Naive thymus-derived CD8-positive, alpha-beta T cell (primary cell): ENCODE data around the gene LHX2. TPM values are rescaled to one million over a fixed set of nuclear protein-coding genes. Genes with fewer than 3 reads are reported as not detected.

Source experiments
- ATAC-seq, 2 donors: fragments of 150-1000 bp; cut with Tn5 transposase in 1 of 2; sonication (Bioruptor Pico), chemical (Tn5 transposase) in 1 of 2; 1 replicate in 1 of 2; 2 replicates in 1 of 2; pipeline ENCODE4 v1.10.0; 2021; ENCODE audit warnings: mild to moderate bottlenecking in 2 of 2, moderate library complexity in 2 of 2
- POLR2A ChIA-PET: fragments of 350-600 bp; sonication (Branson Sonifier 250); formaldehyde crosslinking; loops from one replicate; lab custom pipeline; 2021; ENCODE audit warnings: antibody characterized with exemption; lab: Charles Lee
- DNase-seq, 10 donors: peaks; one replicate each; pipeline versions ENCODE4 v3.0.0 to v3.0.0-alpha.2; 2020 to 2022
- H3K27ac Mint-ChIP-seq, 10 donors: one replicate each; pipeline ENCODE4 v1.8.0; 2020 to 2022; ENCODE audit warnings: mild to moderate bottlenecking in 10 of 10, mixed read lengths in 10 of 10, moderate library complexity in 4 of 10, inconsistent platforms in 1 of 10
- H3K27me3 Mint-ChIP-seq, 5 donors: one replicate each; pipeline ENCODE4 v1.8.0; 2021 to 2022; ENCODE audit warnings: mixed read lengths in 5 of 5
- H3K36me3 Mint-ChIP-seq, 3 donors: one replicate each; pipeline ENCODE4 v1.8.0; 2020 to 2022; ENCODE audit warnings: mixed read lengths in 3 of 3, mild to moderate bottlenecking in 2 of 3, inconsistent platforms in 1 of 3
- H3K4me1 Mint-ChIP-seq, 4 donors: one replicate each; pipeline ENCODE4 v1.8.0; 2021 to 2022; ENCODE audit warnings: mixed read lengths in 4 of 4
- H3K4me3 Mint-ChIP-seq, 10 donors: one replicate each; pipeline ENCODE4 v1.8.0; 2020 to 2022; ENCODE audit warnings: mild to moderate bottlenecking in 10 of 10, mixed read lengths in 10 of 10, moderate library complexity in 6 of 10, inconsistent platforms in 1 of 10
- H3K9me3 Mint-ChIP-seq, 9 donors: one replicate each; pipeline ENCODE4 v1.8.0; 2020 to 2022; ENCODE audit warnings: mixed read lengths in 9 of 9, mild to moderate bottlenecking in 3 of 9, inconsistent platforms in 1 of 9, moderate library complexity in 1 of 9
- polyA plus RNA-seq, 3 donors: library from polyadenylated mRNA; unstranded; fragments of 300-500 nt; fragmentation: Illumina TruSeq; gene quantifications; one replicate each; pipeline ENCODE4 v1.2.3, GENCODE V29; 2021
- total RNA-seq, 8 experiments: library from RNA in 2 of 8; stranded (reverse) in 2 of 8; gene quantifications; one replicate each; pipeline ENCODE4 v1.2.3 and lab custom pipeline; 2021 to 2026

LHX2 gene
- total and polyA plus RNA-seq, 5 experiments from 2014 or later, result not detected

DNA sequence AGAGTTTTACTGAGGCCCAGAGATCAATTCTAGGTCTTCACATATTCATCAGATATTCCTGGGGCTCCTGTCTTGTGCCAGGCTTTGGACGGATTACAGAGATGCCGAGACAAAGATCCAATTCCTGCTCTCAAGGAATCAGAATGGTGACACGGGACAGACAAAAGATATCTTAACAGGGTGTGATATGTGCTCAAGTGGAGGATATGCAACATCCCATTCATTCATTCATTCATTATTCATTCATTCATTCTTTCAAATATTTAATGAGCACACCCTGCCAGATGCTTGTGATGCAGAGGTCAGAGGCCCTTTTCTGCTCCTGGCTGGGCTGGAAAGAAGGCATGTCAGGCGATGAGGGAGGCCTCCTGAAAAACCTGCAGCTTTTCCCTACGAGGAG is 21.8 kb downstream of the LHX2 start:
- peaks cover 0 to 4% (median 2%) of the 10 kb centered on the region in 4 donors for H3K4me1 Mint-ChIP-seq
- no peak for DNase-seq
- peaks cover 44 to 93% (median 63%) of the 10 kb centered on the region in 5 donors for H3K27me3 Mint-ChIP-seq
- no peaks in the 10 kb centered on the region for H3K36me3 Mint-ChIP-seq
- no peak overlapping the region for H3K4me3 Mint-ChIP-seq
- ATAC-seq, result no peak
- POLR2A ChIA-PET, result no interaction called here
- H3K27ac Mint-ChIP-seq, result peak overlapping the region in 1 of 10 donors; percentile 47
- no peaks in the 10 kb centered on the region for H3K9me3 Mint-ChIP-seq

DNA sequence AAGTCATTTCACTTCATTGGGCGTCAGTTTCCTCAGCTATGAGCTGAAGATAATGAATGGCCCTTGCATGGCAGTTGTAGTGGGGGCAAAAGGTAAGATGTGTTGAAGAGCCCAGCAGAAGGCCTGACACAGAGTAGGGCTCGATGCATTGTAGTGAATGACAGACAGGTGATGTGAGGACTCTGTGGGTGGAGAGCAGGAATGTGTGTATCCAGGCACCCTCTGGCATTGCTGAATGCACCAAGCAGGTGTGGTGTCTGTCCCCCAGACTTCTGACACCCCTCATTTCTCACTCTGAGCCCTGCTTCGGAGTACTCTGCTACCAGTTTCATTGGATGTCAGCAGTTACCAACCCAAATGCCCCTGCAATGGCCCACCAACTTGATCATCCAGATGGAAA is 22.4 kb downstream of the LHX2 start:
- H3K36me3 Mint-ChIP-seq, result no peaks in the 10 kb centered on the region
- ATAC-seq, result no peak
- peaks cover 46 to 93% (median 63%) of the 10 kb centered on the region in 5 donors for H3K27me3 Mint-ChIP-seq
- POLR2A ChIA-PET, result no interaction called here
- DNase-seq, result no peak
- no peak overlapping the region for H3K27ac Mint-ChIP-seq
- H3K4me3 Mint-ChIP-seq, result no peak overlapping the region
- no peaks in the 10 kb centered on the region for H3K9me3 Mint-ChIP-seq
- H3K4me1 Mint-ChIP-seq, result peaks cover 0 to 4% (median 2%) of the 10 kb centered on the region in 4 donors

DNA sequence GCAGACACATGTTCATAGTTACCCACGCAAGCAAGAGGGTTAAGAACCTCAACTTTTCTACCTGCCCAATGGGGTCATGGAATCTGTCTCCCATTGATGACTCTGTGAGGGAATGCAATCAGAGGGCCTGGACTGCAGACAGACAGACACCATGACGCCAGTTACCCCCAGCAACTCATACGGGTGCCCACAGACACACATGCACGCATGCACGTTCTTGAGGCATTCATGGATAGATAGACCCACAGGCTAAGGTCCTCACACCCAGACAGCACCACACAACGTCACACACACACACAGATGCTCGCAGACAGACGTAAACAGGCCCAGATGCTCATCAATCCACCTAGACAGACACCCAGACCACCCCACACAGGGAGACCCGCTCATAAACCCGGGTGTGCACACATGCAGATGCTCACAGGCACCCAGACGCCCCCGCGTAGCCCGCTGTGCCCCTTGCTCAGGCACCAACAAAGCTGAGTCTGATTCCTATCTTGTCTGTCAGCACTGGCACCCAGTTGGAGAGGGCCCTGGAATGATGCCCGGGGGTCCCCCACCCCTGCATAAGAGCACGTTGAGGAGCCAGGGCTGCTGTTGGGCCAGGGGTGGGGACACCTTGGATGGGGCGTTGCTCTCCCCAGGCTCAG is 23.6 kb downstream of the LHX2 start:
- H3K4me3 Mint-ChIP-seq, result no peak overlapping the region
- H3K36me3 Mint-ChIP-seq, result no peaks in the 10 kb centered on the region
- no peaks in the 10 kb centered on the region for H3K9me3 Mint-ChIP-seq
- no peak for ATAC-seq
- POLR2A ChIA-PET, result interaction anchor here (0.6 kb wide), 1 partner anchor 1648 kb away, joined by 4 read pairs; no protein-coding TSS in a partner anchor
- DNase-seq, result no peak
- H3K27ac Mint-ChIP-seq, result no peak overlapping the region
- H3K27me3 Mint-ChIP-seq, result peaks cover 51 to 90% (median 69%) of the 10 kb centered on the region in 5 donors
- peaks cover under 1 to 4% (median 2%) of the 10 kb centered on the region in 4 donors for H3K4me1 Mint-ChIP-seq

DNA sequence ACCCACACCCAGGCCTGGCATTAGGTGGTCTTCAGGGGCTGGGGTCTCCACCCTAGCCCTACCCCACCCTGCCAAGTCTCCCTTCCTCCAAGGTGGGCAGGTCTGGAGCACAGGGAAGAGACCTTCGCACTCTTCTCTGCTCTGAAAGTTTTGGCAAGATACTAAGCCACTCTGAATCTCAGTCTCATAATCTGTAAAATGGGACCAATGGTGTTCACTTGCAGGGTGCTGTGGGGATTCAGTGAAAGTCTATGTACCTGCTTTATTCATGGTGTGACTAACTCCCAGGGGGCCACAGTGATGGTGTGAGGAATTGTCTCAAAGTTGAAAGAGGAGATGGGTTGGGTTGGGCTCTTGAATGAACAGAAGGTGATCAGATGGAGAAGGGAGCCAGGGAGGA is 25.0 kb downstream of the LHX2 start:
- Mint-ChIP-seq H3K27ac (no peak overlapping the region), H3K9me3 (no peaks in the 10 kb centered on the region), H3K27me3 (peaks cover 50 to 91% (median 67%) of the 10 kb centered on the region in 5 donors), H3K4me3 (no peak overlapping the region), H3K4me1 (peaks cover 5 to 11% (median 10%) of the 10 kb centered on the region in 4 donors), H3K36me3 (no peaks in the 10 kb centered on the region)
- ATAC-seq, result no peak
- POLR2A ChIA-PET, result no interaction called here
- no peak for DNase-seq

DNA sequence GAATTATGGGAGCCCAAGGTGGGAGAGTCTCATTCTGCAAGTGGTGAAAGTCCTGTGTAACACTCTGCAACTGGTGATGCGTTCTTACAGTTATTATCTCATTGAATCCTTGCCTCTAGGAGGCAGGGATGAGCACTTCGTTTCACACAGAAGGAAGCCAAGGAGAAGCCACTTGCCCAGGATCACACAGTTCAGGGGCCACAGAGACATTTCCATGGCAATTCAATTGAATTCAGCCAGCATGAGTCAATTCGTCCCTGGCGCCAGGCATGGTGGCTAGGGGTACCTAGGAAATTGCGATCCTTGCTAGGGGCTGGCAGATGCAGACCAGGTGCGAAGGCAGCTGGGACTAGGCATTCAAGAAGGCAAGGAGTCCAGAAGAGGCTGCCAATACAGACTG is 26.2 kb downstream of the LHX2 start:
- Mint-ChIP-seq H3K9me3 (no peaks in the 10 kb centered on the region), H3K27ac (no peak overlapping the region), H3K4me1 (peaks cover 6 to 15% (median 14%) of the 10 kb centered on the region in 4 donors), H3K27me3 (peaks cover 50 to 93% (median 67%) of the 10 kb centered on the region in 5 donors), H3K36me3 (no peaks in the 10 kb centered on the region), H3K4me3 (no peak overlapping the region)
- POLR2A ChIA-PET, result no interaction called here
- DNase-seq (no peak), ATAC-seq (no peak)

DNA sequence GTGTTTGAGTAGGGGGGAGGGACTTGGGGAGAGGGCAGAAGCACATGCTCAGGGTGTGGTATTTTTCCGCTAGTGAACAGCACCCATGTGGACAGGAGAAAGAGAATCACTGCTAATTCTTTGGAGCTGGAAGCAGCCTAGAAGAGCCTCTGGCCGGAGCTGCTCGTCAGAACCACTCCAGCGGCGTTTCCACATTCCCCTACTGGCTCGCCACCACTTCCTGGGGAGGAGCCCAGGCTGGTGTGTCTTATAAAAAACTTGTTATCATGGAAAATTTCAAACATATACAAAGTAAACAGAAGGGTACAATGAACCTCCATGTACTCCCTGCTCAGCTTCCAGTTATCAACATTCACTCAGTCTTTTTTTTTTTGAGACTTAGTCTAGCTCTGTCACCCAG is 26.7 kb downstream of the LHX2 start:
- peaks cover 49 to 93% (median 68%) of the 10 kb centered on the region in 5 donors for H3K27me3 Mint-ChIP-seq
- POLR2A ChIA-PET, result no interaction called here
- no peak overlapping the region for H3K27ac Mint-ChIP-seq
- ATAC-seq (no peak), DNase-seq (no peak)
- no peaks in the 10 kb centered on the region for H3K36me3 Mint-ChIP-seq
- H3K4me1 Mint-ChIP-seq, result peaks cover 6 to 15% (median 14%) of the 10 kb centered on the region in 4 donors
- no peak overlapping the region for H3K4me3 Mint-ChIP-seq
- H3K9me3 Mint-ChIP-seq, result no peaks in the 10 kb centered on the region

DNA sequence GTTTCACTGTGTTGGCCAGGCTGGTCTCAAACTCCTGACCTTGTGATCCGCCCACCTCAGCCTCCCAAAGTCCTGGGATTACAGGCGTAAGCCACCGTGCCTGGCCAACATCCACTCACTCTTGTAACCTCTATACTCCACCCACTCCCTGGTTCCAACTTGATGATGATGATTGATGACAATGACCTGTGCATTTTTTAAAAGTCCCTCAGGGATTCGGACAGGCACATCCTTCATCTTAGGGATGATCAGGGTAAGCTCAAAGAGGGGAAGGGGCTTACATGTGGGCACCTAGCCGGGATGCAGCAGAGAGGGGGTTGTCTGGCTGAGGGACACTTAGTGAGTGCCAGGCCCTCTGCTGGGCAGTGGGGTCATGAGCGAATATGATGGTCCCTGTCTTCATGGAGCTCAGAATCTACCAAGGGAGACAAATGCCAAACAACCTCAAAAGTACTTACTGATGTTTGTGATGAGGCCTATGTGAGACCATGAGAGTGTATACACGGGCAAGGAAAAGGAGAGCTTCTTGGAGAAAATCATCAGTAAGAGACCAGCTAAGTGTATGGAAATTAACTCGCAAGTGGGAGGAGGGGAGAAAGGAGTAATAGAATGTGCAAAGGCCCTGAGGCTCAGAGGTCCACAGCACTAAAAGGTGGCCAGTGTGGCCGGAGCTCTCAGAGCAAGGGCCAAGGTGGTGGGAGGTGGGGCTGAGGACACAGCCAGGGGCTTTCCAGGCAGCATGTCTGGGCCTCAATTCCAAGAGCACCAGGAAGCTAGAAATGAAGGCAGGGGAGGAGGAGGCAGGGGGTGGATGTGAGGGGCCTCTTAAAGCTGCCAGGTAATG is 27.4 kb downstream of the LHX2 start:
- H3K27me3 Mint-ChIP-seq, result peaks cover 49 to 93% (median 65%) of the 10 kb centered on the region in 5 donors
- H3K9me3 Mint-ChIP-seq, result no peaks in the 10 kb centered on the region
- H3K4me1 Mint-ChIP-seq, result peaks cover 6 to 15% (median 14%) of the 10 kb centered on the region in 4 donors
- ATAC-seq (no peak), DNase-seq (no peak)
- H3K27ac Mint-ChIP-seq, result peak overlapping the region in 2 of 10 donors; percentile 15 to 37
- no peaks in the 10 kb centered on the region for H3K36me3 Mint-ChIP-seq
- peak overlapping the region in 2 of 10 donors; percentile 11 to 24 for H3K4me3 Mint-ChIP-seq
- POLR2A ChIA-PET, result interaction anchor here (0.6 kb wide), 1 partner anchor 332 kb away, joined by 6 read pairs; no protein-coding TSS in a partner anchor

DNA sequence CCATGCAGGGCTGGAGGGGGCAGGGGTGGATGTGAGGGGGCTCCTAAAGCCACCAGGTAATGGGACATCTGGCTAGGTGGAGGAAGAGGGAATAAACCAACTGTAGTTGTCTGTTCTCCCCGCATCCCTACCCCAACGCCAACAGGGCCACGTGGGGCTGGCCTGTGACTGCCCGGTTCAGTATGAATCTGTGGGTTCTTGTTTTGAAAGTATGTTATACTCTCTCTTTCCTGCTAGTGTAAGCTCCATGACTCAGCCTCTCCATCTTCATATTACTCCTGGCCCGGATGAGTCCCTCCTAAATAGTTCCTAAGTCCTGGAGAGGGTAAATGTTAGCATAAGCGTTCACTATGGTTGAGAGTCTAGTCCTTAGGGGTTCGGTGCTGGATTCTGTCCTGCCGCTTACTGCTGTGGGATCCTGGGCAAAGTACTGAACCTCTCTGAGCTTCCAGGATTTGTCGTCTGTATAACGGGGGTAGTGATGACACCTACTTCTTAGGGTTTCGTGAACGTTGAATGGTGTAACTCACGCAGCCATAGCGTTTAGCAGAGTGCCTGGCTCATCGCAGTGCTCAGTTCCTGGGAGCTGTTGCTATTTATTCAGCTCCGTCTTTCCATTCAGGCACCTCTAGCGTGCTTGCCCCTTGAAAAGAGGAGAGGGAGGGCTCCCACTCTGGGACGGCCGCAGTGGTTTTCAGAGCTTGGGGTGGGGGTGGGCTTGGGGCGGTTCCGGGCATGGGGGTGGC is 28.8 kb downstream of the LHX2 start:
- peaks cover 8 to 15% (median 14%) of the 10 kb centered on the region in 4 donors for H3K4me1 Mint-ChIP-seq
- peak overlapping the region in 1 of 10 donors; percentile 6 for H3K27ac Mint-ChIP-seq
- H3K27me3 Mint-ChIP-seq, result peaks cover 53 to 90% (median 62%) of the 10 kb centered on the region in 5 donors
- POLR2A ChIA-PET, result interaction anchor here (0.5 kb wide), 1 partner anchor 143 kb away, joined by 3 read pairs; no protein-coding TSS in a partner anchor
- ATAC-seq (peak; percentile 17 to 25), DNase-seq (no peak)
- no peaks in the 10 kb centered on the region for H3K36me3 Mint-ChIP-seq
- no peaks in the 10 kb centered on the region for H3K9me3 Mint-ChIP-seq
- peak overlapping the region; percentile 10 to 65 (median 44) for H3K4me3 Mint-ChIP-seq

DNA sequence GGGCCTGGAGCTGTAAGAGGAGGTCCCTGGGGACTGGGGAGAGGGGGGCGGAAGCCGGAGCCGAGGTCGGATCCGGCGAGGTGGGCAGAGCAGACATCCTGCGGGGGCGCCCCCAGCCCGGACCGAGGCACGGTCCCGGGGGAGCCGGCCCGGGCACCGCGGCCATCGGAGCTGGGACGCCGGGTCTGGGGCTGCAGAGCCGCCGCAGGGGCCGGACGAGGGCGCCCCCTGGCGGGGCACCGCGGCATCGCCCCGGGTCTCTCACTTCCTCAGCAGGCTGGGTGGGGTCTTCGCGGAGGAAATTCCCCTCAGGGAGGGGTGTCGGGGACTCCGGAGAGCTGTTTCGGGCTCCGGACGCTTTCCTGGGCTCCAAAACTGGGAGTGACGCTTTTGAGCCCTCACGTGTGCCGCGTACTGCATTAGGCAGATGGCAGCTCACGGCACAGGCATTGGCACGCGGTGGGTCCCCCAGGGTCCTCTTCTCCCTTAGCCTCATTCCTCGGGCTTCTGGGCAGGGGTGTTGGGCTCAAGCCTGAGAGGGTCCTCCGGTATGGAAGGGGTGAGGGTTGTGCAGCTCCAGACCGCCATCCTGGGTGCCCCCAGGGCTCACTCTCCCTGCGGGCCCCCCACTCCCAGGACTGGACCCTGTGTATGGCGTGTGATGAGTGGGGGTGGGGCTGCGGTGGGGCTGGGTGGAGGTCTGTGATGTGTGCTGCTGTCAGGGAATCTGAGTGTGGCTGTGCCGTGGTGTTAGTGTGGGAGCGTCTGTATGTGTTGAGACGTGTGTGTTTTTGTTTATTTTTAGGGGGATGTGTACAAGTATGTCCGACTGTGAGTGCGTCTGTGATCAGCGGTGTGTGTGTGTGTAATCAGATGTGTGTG is 29.6 kb downstream of the LHX2 start:
- DNase-seq (peak in 9 of 10 donors; percentile 13 to 55 (median 33)), ATAC-seq (peak; percentile 37 to 49)
- Mint-ChIP-seq H3K27ac (no peak overlapping the region), H3K27me3 (peaks cover 50 to 85% (median 59%) of the 10 kb centered on the region in 5 donors), H3K36me3 (no peaks in the 10 kb centered on the region), H3K4me1 (peaks cover 8 to 15% (median 14%) of the 10 kb centered on the region in 4 donors), H3K4me3 (peak overlapping the region; percentile 19 to 72 (median 60)), H3K9me3 (no peaks in the 10 kb centered on the region)
- POLR2A ChIA-PET, result interaction anchor here (0.5 kb wide), 1 partner anchor 144 kb away, joined by 3 read pairs; no protein-coding TSS in a partner anchor

DNA sequence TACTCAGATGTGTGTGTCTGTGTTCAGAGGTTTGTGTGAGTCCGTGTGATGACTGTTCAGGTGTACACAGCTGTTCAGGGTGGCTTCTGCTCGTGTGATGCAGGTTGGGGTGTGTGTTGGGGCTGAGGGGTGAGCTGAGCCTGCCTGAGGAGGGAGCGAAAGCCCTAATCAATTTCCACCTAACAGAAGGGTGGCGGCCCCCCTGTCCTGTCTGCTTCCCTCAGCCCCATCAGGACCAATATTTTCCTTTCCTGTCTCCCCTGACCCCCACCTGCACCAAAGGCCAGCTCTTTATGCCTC is 30.2 kb downstream of the LHX2 start:
- Mint-ChIP-seq H3K9me3 (no peaks in the 10 kb centered on the region), H3K27ac (no peak overlapping the region), H3K36me3 (no peaks in the 10 kb centered on the region), H3K4me1 (peaks cover 8 to 16% (median 14%) of the 10 kb centered on the region in 4 donors), H3K27me3 (peaks cover 48 to 85% (median 60%) of the 10 kb centered on the region in 5 donors), H3K4me3 (peak overlapping the region in 8 of 10 donors; percentile 14 to 63 (median 40))
- POLR2A ChIA-PET, result no interaction called here
- DNase-seq (no peak), ATAC-seq (no peak)

DNA sequence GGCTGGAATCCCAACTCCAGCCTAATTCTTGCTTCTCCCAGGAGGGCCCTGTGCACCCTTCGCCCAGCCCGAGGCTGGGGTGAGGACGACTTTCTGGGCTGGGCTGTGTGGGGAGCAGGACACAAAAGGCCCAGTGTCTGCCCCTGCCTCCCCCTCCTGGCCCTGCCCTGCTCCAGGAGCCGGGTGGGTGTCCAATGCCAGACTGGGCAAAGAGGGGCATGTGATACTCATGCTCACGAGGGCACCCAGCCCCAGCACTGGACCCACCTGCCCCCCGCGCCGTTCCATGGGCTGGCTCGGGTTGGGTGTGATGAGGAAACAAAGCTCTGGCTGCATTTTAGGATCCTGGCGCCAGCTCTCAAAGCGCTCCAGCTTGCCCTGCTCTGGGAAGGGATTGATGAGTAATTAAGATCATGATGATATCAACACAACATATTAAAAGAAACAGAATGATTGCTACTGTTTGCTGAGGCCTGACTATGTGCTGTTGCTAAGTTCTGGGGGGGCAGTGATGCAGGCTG is 30.7 kb downstream of the LHX2 start:
- Mint-ChIP-seq H3K4me1 (peaks cover 8 to 16% (median 14%) of the 10 kb centered on the region in 4 donors), H3K9me3 (no peaks in the 10 kb centered on the region), H3K27me3 (peaks cover 49 to 85% (median 60%) of the 10 kb centered on the region in 5 donors), H3K27ac (no peak overlapping the region), H3K36me3 (no peaks in the 10 kb centered on the region), H3K4me3 (peak overlapping the region in 4 of 10 donors; percentile 34 to 58 (median 46))
- DNase-seq, result no peak
- ATAC-seq, result no peak
- POLR2A ChIA-PET, result no interaction called here
